Measurements from ENCODE around the gene MRC2.

MRC2 gene

DNA sequence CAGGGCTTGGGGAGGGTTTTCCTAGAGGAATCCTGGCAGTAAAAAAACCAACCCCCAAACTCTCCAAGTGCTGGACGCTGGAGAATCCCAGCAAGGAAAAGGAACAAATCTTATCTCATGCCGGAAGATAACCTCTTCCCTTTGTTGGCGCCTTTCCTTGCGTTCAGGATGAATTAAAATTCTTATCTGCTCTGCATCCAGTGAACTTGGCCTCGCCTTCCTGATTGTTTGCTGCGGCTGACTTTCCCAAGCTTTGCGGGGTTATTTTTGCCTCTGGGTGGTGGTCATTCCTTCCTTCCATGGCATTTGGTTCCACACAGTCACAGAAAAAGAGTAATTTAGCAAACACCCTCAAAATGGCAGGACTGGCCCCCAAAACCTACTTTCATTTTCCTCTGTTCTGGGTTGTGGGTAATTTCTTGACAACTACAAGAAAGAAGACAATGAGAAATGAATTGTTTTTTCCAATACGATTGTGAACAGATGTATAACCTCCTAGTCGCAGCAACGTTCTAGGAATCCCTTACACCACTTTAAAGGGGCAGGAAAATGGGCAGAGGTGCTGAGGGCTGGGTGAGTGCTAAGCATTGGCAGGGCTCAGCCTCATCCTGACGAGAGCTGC lies 77.8 kb downstream of the MRC2 start:
- DNase-seq = peak; percentile 30

DNA sequence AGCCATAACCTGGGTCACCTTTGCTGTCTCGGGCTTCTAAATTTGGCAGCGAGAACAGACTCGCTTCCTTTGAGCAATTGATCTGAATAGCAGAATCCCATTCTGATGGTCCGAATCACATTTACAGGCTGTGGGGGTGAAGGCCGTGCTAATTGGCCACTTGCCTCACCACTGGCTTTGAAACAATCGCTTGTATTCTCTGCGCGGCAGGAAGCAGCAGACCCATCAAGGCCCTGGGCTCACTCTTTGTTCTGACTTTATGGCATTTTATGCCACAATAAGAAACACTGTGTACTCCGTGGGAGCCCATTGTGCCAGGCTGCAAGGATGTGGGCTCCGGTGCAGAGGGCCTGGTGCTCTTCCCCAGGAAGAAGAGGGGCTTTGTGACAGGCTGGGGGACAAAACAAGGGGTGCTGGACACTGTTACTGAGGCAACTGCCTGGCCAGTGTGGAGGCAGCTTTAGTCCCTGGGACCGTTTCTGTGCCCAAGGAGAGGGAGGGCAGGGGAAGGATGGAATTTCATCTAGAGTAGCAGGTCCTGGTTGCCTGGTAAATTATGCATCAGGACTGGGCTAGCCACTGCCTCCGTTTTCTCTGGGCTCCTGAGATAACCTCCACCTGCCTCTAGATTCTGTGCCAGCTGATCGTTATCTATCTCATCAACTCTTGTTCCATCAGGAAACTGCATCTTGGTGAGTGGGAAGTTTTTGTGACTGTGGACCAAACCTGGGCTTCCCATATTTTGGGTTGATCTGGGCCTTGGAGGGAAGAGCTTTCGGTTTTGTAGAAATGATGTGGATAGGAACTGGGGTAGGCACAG lies 78.5 kb downstream of the MRC2 start:
- DNase-seq = peak; percentile 51

DNA sequence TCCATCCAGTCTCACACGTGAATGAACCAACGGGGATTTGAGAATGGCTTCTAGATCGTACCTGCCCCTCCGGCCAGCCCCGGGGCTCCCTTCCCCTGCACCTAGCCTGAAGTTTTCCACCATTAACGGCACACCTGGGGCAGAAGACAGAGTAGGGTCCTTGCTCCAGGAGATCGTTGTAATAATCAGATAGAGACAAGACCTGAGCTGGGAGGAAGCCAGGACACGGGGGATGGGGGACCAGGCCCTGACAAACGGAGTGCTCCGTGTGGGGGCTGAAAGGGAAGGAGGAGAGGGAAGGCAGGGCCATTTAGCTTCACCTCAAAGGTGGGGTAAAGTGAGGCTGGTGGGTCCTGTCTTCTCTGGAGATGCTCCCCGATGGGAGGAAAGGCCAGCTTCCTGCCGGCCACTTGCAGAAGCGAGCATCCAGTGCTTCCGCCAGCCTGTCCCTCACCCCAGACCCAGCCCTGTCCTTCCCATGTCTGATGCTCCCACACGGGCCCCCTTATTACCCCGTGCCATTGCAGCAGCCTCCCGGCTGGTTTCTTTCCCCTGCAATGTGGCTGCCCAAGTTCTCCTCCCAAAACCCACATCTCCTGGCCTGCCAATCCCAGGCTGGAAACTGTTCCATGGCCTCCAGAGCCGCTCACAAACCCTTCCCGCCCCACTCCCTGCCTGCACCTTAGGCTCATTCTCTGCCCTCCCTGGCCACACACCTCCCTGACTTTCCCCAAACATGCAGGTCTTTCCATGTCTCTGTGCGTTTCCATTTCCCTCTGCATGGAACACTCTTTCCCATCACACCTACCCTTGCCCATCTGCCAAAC lies 79.3 kb downstream of the MRC2 start:
- DNase-seq = no peak

DNA sequence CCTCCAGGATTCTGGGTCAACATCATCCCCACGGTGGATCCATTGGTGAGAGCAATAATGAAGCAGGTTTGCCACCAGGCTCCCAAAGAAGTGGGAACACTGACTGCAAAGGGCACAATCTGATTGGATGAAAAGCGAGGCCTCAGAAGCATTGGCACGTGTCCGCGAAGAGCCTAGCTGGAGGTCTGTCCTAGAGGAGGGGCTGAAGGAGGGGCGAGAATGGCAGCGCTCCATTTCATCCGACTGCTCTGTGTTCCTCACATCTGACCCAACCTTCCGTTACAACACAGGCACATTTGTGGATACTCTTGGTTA lies 79.9 kb downstream of the MRC2 start:
- DNase-seq = no peak

DNA sequence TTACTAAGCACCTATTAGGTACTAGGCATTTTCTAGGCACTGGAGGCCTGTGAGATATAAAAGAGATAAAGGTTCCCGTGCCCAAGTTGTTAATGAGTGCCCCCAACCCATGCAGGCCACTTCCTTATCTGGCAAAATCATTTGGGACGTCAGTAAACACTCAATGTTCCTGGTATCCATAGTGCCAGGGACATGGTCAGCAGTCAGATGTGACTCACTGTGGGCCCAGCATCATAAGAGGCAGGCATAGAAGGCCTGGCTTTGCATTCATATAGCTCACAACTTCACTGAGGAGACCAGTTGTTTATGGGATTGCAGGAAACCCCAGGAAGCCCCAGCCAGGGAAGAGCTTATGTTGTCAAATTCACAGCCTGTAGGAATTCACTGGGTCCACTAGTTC lies 81.1 kb downstream of the MRC2 start:
- no peak for DNase-seq

DNA sequence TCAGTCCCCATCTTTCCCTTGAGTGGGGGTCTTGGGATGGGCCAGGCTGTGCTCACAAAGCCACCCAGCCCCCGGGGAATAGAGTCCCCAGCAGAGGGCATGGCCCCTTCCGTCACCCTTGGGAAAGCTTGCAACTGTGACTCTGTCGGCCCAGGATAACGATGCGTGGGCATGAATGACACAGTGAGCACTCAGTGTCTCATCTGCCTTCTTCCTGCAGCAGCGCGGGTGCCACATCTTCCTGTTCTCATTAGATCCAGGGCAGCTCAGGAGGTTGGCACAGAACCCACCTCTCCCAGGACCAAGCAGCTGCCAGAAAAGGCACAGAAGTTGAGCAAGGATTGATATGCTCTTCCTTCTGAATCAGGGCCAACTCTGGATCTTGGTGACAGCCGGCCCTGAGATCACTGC lies 84.7 kb downstream of the MRC2 start:
- no peak for DNase-seq

DNA sequence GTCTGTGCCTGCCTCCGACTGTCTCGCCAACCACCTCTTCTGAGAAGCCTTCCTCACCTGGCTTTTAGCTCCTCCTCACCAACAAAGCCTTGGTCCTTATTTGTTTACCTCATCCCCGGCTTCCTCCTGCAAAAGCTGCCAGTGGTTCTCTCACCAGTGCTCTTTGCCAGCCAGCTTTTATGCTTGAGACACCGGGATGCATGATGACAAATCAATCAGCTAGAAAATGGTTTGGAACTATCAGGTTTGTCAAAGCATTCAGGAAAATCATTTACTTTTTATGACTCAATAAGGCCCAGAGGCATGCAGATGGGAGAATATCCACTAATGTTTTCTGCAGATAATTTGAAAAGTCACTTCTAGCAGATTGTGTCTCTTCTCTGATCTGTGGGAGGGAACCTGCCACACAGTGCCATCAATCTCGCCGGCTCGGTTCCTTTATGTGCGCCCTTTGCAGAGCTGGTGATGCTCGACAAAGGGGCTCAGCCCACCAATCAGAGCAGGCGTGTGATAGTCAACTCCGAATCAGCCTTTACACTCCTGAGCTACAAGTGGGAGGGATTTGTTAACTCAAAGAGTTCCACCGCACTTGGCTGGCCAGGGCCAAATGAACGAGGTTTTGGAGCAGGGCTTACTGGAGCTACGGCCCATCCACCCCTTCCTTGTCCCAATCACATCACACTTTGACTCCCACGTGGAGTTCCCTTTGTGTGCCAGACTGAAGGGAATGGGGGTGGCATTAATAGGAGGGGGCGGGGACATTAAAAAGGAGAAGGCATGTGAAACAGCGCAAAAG lies 85.8 kb downstream of the MRC2 start:
- DNase-seq = no peak

DNA sequence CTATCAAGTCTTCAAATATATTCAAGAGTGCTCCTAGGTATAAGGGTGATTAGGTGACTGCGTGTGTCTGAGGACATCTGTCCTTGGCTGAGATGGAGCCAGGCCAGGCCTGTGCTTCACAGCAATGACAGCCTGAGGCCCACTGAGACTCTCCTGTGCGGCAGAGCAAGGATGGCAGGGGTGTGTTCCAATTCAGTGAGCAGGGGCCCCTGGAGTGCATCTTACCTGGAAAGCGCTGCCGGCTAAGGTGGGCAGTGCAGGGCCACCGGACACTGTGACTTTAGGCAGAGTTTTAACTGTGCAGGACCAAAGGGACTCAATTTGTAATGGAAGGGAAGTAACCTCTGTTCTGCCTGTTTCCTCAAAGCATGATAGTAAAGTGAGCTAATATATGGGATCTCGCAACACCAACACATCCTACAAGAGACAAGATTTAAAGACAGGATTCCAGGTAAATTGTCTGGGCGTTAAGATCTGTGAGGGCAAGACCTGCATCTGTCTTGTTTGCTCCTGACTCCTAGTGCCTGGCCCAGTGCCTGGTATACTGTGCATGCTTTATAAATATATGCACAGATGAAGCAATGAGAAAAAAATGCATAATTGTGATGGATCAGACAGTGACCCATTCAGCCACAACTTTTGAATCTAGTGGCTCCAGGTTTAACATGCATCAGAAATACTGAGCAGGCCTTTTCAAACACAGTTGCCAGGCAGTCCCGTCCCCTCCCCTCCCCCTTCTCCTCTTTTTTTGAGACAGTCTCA lies 86.7 kb downstream of the MRC2 start:
- peak; percentile 76 for DNase-seq

DNA sequence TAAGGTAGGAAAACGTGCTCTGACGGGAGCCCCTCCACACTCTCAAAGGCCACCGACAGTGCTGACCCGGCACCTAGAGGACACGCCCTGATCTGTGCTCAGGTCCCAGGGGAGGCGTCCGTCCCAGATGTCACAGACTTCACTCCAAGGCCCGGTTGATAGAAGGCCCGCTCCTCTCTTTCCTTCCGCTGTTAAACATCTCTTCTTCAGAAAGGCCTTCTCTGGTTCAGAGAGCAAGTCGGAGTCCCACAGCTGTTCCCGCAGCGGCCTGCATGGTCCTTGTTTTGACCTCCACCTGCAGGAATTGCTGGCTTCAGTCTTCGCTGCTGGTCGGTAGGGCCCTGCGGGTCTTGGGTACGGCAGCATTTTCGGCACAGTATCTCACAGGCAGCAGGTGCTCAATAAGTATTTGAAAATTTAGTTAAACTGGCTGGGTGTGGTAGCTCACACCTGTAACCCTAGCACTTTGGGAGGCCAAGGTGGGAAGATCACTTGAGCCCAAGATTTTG lies 88.5 kb downstream of the MRC2 start:
- DNase-seq = no peak

DNA sequence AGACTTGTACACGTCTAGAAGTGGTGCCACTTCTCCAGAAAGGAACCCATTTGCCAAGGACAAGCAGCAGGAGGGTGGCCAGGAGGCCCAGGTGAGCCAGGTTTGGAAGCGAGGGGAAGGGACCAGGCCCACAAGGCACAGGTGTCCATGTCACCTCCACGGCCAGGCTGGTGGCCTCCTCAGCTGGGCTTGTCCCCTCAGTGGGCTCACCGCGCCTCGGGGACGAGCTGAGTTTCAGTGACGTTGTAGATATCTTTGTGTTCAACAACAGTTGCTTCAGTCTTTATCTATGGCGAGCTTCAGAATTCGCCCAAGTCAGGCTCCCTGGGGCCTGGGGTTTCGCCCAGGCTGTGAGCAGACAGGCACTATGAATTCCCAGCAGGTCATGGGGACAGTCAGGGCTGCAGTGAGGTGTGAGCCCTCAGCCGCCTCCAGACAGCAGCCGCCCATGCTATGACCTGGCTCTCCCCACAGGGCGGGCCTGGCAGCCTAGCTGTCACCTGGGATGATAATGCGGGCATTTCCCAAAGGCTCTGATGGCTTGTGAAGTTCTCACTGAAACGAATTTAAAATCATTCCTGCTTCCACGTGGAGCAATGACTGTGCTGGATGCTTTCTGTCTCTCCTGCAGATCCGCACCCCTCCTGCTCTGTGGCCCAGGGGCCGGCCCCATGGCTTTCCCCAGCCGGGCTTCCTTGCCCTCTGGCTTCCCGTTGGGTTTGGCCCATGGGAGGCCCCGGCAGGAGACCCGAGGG lies 89.5 kb downstream of the MRC2 start:
- no peak for DNase-seq

DNA sequence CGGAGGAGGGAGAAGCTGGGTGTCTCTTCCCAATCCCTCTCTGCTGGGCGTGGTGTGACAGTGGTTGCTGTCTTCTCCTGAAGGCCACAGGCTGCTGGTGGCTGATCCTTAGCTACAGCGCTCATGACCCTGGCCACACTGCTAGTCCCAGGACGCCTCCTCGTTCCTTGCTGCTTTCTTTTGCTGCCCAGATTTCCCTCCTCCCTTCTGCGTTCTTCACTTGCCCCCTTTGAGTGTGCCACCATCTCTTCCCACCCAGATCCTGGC lies 90.1 kb downstream of the MRC2 start:
- DNase-seq = no peak

DNA sequence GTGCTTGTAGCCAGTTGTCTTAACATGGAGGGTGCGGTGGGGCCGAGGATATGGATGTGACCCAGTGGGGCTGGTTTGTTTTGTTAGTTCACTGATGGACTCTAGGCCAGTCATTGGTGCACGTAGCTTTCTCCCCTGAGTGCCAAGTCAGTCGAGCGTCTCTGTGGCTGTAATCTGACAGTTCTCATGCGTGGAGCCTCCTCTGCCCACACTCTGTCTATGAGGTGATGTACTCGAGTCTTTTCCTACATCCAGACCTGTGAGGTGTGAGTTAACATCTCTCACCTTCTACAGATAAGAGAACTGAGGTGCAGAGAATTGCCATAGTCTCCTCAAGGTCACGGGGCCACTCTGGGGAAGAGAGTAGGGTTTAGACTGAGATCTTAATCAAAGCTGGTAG lies 90.4 kb downstream of the MRC2 start:
- no peak for DNase-seq

DNA sequence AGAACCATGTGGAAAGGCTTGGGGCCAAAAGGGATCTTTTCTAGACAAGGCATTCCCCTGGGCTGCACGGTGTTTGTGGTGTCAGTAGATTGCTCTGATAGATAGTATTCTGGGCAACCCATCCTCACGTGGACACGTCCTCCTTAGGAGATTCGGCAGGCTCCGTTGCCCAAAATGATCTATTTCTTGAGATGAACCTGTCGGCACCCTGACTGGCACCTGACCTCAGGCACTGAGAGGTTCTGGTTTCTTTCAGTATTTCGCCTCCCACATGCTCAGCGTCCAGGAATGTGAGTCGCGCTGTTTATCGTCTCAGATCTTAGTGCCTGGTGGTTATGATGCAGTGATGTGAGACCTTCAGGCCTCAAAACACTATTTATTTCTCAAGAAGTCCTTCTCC lies 91.0 kb downstream of the MRC2 start:
- peak; percentile 81 for DNase-seq

DNA sequence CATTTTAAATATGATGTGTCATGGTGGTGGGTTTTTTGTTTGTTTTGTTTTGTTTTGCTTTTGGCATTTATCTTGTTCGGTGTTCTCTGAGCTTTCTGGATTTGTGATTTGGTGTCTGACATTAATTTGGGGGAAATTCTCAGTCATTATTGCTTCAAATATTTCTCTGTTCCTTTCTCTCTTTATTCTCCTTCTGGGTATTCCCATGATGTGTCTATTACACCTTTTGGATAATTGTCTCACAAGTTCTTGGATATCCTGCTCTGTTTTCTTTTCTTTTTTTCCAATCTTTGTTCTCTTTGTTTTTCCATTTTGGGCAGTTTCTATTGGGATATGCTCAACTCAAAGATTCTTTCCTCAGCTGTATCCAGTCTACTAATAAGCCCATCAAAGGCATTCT lies 92.1 kb downstream of the MRC2 start:
- no peak for DNase-seq

DNA sequence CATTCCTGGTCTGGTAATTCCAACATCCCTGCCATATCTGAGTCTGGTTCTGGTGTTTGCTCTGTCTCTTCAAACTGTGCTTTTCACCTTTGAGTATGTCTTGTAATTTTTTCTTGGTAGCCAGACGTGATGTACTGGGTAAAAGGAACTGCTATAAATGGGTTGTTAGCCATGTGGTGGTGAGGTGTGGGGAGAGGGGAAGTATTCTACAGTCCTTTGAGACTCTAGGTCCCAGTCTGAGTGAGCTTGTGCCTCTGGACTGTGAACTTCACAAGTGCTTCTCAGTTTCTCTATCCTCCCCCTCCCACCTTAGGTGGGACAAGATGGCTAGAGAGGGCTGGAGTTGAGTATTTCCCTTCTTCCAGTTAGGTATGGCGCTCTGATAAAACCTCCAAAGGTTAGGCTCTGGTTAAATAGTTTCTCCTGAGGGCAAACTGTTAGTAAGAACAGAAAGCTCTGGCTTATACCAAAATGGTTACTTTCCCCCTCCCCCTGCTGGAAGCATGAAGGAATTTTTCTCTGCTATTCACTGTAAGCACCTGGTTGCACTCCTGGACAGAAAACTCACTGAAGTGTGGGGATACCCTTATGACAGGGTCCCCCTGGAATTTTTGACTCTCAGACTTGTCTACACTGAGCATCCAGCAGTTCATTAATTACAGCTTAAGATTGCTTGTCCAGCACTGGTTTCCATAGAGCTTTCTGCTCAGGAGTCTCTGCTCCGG lies 92.8 kb downstream of the MRC2 start:
- peak; percentile 25 for DNase-seq

DNA sequence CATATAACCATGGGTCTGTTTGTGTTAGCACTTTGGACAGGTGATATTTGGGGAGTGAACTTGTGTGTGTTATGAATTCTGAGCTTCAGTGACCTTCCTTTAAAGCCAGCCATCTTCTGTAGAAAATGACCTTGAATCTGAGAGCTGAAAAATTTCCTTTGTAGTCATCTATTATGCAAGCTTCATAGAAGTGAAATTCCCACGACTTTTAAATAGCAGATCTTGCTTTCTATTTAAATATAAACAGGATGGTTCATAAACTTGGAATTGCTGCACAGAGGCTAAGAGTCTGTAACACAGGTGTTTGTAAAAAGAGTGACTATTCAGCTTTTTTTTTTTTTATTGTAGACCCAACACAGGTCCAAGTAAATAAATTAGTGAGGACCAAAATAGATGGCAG lies 95.2 kb downstream of the MRC2 start:
- no peak for DNase-seq

DNA sequence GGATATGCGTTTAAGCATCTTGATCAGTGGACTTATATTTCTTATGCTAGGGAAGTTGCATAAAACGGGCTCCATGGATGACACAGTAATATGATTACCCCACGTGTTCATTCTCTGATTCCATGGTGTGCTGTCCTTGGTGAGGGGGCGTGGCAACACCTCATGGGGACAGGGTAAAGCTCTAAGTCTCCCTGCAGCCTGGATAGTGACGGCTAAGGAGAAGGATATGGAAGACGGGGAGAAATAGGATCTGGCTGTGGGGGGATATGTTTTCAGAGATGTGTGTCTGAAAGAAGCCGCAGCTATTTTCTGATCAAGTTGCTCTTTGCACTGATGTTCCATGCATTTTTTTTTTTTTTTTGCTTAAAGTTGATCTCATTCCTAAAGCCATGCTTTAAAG lies 96.4 kb downstream of the MRC2 start:
- no peak for DNase-seq

DNA sequence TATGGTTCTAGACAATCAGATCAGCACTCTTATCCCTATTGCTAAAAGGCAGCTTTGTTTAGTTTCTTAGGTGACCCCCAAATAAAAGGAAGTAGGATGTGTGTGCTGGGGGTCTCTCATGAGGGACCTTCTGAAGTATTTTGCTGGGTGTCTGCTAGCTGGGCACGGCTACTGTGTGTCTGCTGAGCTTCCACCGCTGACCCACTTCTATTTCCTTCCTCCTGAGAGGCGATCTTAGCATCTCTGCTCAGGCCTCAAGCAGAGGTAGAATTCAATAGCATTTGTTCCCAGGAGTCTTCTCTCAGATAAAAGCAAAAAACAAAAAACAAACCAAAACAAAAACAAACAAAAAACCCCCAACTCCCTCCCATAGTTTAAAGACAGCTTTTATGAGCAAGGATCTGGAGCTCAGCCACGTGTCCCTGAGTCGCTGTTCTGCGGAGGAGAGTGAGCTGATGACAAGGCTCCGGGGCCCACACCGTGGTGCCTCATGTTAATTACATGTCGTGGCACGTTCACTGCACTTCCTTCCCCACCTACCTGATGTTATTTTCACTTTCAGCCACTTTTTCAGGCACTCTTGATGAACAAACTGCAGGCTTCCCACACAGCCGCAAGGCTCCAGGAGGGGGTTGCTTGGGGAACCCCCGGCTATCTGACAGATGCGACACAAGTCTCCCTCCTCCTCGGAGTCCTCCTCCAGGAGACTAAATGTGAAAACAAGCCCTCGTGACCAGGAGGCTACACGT lies 97.1 kb downstream of the MRC2 start:
- no peak for DNase-seq

DNA sequence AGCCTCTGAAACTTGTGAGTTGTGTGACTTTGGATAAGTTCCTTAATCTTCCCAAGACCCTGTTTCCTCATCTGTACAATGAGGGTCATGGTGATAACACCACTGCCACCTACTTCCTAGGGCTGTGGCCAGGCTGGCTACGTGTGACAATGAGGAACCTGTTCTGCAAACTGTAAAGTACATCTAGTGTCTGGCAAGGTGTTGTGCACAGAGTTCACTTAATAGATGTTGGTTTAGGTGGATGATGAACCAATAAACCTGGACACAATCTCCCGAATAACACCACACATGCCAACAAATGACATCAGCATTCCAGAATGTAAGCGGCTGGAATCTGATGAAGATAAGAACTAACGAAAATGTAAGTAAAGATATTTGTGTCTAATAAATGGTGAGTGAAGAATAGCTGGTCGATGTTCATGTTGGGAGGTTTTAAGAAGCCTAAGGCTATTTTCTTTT lies 98.3 kb downstream of the MRC2 start:
- peak; percentile 90 for DNase-seq
